GM19463 (cell line): ENCODE data around the gene SRC.
"Not testable (repeated sequence)": the region's sequence is repeated elsewhere in the genome, so short reads cannot be mapped to it uniquely, and the experiment has no call there.

Source experiments
- ATAC-seq: cut with Tn5 transposase; IDR thresholded peaks from one replicate; pipeline ENCODE4 v1.9.1; 2021; ENCODE audit warnings: mild to moderate bottlenecking, moderate library complexity; ENCODE audit not compliant: unreplicated experiment

Gene SRC

GRCh38 chr20:37362231-37362792, 16.4 kb downstream of the SRC start:
- no peak for ATAC-seq

GRCh38 chr20:37362821-37363220, 16.9 kb downstream of the SRC start:
- ATAC-seq: no peak

DNA sequence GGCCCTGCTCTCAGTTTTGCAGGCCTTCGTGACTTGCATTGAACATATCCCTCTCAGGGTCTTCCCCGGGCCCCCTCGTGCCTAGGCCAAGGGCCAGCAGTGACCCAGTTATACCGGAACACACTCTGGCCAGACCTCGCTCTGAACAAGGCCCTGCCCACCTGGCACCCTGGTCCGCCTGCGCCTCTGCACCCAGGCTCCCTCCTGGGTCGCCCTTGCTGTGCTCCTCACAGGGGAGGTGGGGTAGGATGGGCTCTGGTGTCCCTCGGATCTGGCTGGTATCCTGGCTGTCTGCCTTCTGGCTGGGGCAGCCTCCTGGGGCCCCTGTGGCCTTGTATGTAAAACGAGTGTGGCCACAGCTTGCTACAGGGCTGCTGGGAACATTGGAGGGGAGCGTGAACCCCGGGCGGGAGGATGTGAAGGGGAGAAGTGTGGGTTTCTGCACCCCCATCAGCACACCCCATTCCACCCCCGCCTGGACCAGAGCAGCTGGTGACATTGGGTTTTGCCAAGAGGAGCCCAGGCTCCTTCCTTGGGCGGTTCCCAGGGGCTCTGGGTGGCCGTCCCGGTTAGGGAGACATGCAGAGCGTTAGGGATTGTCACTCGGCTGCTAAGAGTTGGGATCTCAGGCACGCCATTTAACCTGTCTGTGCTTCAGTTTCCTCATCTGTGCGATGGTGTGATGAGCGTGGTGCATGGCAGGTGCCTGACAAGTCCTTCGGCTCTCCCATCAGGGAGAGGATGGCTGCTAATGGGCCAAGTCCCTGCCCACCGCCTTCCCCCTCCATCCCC, 17.5 kb downstream of the SRC start:
- ATAC-seq: no peak

DNA sequence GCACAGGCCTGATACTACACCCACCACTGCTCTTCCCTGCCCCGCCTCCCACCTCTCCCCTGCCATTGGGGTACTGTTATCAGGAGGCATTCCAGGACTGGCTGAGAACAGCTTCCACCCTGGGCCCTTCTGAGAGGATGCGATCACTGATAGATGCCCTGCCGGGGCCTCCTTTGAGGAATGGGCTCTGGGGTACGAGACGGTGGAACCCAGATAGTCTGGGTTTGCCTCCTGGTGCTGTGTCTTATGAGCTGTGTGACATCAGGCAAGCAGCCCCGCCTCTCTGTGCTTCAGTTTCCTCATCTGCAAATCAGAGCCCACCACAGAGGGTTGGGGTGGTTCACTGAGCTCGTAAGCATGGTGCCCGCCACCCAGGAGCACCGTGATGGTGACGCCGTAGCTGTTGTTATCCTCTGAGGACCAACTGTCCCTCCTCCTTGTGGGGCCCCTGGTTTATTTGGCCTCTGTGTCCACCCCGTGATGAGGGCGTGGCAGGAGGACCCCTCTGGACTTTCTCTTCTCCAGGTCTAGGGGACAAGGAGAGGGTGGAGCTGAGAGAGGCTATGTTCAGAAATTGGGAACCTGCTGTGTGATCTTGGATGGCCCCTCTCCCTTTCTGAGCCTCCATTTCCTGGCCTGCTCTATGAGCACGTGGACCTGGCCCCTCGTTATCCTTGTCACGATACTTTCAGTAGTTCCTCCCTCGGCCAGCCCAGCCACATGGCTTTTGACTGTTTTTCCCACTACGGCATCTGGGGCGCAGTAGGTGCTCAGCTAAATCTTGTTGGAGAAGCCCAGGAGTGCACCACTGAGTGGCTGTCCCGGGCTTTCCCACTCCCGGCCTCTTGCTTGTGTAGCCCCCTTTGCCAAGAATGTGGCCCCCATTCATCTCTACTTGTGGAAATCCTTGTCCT, 18.3 kb downstream of the SRC start:
- ATAC-seq: no peak

DNA sequence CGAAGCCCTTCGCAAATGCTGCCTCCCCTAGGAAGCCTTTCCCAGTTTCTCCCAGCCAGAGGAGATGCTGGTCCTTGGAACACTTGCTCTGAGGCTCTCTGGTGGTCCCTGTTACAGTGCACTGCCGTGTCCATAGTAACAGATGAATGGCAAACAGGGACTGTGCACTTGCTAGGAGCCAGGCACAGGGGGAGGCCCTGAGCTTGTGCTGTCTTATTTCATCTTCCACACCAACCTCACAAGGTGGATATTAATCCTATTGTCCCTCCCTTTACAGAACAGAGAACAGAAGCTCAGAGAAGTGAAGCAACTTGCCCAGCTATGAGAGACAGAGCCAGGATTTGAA, 19.0 kb downstream of the SRC start:
- no peak for ATAC-seq

GRCh38 chr20:37365760-37366638, 20.1 kb downstream of the SRC start:
- peak; percentile 79 for ATAC-seq

GRCh38 chr20:37366743-37367142, 20.8 kb downstream of the SRC start:
- ATAC-seq: no peak

GRCh38 chr20:37369846-37370245, 23.9 kb downstream of the SRC start:
- ATAC-seq: no peak

- not testable (repeated sequence) for ATAC-seq
Measured at GRCh38 chr20:37371845-37372244, 25.9 kb downstream of the SRC start.

DNA sequence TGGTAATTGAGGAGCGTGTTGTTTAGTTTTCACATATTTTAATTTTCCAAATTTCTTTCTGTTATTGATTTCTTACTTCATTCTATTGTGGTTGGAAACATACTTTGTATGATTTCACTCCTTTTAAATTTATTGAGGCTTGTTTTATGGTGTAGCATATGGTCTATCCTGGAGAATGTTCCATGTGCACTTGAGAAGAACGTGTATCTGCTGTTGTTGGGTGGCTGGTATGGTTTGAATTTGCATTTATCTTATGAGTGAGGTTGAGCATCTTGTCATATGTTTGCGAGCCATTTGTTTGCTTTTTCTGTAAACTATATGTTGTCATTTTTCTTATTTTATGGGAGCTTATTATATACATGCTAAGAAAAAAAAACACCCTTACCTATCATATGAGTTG, 26.5 kb downstream of the SRC start:
- no peak for ATAC-seq

DNA sequence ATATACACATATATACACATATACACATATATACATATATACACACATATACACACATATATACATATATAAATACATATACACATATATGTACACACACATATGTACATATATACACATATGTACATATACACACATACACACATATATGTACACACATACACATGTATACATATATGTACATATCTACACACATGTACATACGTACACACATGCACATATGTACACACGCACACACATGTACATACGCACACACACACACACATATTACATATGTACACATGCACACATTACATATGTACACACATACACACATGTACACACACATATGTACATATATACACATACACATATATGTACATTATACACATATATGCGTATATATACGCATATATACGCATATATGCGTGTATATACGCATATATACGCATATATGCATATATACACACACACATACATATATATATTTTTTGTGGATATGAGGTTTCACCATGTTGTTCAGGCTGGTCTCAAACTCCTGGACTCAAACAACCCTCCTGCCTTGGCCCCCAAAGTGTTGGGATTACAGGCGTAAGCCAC, 27.2 kb downstream of the SRC start:
- ATAC-seq: no peak

DNA sequence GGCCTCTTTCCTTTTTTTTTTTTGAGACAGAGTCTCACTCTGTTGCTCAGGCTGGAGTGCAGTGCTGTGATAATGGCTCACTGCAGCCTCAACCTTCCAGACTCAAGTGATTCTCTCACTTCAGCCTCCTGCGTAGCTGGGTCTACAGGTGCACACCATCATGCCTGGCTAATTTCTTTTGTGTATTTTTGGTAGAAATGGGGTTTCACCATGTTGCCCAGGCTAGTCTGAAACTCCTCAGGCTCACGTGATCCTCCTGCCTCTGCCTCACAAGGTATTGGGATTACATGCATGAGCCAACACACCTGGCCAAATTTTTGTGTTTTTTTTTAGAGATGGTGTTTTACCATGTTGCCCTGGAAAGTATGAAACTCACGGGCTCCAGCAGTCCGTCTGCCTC, 29.3 kb downstream of the SRC start:
- ATAC-seq: peak; percentile 69

DNA sequence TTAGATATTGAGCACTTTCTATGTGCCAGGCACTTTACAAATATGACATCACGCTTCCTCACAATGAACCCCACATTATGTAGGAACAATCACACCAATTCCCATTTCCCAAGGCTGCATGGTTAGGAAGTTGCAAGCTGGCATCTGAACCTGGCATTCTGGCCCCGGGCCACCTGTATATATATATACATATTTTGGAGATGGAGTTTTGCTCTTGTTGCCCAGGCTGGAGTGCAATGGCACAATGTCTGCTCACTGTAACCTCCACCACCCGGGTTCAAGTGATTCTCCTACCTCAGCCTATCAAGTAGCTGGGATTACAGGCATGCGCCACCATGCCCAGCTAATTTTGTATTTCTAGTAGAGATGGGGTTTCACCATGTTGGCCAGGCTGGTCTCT, 30.4 kb downstream of the SRC start:
- no peak for ATAC-seq

DNA sequence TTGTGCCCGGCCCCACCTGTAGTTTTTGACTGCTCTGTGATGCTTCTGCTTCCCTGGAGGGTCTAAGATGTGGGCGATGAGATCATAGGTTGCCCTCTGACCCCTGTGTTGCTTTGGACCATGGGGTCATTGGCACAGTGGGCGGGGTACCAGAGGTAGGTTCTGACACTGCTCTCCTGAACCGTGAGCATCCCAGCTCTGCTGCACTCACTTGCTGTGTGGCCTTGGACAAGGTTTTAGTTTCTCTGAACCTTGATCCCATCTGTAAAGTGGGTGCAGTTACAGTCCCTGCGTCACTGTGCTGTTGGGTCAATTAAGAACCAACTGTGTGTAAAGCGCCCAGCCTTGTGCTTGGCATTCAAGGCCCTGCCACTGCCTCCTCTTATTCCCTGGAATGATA, 30.9 kb downstream of the SRC start:
- ATAC-seq: no peak

DNA sequence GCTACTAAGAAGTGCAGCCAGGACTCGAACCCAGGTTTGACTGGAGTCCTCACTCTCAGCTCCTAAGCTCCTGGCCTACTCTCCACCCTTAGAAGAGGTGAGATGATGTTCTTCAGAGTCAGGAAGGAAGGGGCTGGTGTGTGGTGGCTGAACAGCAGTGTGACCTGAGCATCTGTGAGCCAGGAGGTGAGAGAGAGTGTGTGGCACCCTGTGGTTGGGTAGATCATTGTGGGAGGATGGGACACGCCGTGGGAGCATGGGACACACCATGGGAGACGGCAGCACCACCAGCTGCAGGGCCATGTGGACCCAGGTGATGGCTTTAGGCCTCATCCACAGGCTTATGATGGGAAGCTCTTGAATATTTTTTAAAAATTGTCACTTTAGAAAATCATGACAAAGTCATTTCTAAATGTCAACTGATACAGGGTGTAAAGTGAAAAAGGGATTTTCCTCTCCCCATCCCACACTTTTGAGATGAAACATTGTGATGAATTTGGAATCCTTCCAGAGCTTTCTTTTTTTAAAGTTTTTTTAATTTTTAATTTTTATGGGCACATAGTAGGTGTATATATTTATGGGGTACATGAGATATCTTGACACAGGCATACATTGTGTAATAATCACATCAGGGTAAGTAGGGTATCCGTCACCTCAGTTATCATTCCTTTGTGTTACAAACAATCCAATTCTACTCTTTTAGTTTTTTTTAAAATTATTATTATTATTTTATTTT, 31.6 kb downstream of the SRC start:
- ATAC-seq: no peak

GRCh38 chr20:37378420-37378784, 32.5 kb downstream of the SRC start:
- ATAC-seq: no peak

DNA sequence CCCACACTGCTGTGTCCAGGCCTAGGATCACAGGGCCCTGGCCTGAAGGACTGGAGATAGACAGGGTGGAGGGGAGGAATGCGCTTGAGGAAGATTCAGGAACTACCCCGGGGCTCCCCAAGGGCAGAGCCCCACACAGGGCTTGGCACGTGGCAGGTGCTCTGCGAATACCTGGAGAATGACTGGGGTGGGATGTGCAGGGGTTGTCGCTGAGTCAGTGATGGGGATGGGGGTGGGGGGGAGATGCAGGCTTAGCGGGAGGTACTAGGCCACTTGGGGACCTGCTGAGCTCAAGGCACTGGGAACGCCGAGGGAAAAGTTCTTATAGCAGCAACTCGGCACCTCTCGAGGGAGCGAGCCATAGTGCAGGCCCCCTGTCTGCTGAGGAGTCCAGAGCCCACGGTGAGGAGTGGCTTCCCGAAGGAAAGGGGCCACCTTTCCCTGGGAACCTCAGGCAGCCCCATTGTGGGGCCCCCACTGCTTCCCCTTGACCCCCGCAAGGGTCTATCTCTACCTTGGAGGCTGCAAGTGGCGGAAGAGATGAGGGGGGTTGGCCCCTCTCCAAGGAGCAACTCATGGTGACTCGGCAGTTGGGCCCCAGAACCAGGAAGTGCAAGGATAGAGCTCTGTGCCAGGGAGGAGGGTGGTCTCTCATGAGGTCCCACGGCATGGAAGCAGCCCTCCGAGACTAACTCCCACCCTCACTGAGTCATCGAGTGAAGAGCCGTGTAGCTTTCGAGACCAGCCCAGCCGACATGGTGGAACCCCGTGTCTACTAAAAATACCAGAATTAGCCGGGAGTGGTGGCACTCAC, 33.1 kb downstream of the SRC start:
- ATAC-seq: no peak

- ATAC-seq: no peak
Measured at GRCh38 chr20:37379967-37380828, 34.3 kb downstream of the SRC start.
